ENCODE data around the gene NETO2. TPM values are rescaled to one million over a fixed set of nuclear protein-coding genes. Genes with fewer than 3 reads are reported as not detected.

The NETO2 gene
- polyA plus RNA-seq, 1 donor from 2014 or later, result 101 TPM

GRCh38 chr16:47162670-47163420 lies 19.1 kb upstream of the NETO2 start:
- no peak overlapping the region for H3K4me3 ChIP-seq (ENCODE audit: low read length)
- no peaks in the 10 kb centered on the region for H3K9me2 ChIP-seq (ENCODE audit: insufficient read depth, low read length)
- no peaks in the 10 kb centered on the region for H3K27me3 ChIP-seq (ENCODE audit: insufficient read depth, low read depth, low read length)
- H3K27ac ChIP-seq (ENCODE audit: low read length), result no peak overlapping the region
- no peak overlapping the region for H3K4me2 ChIP-seq (ENCODE audit: low read length)
- H3K79me2 ChIP-seq (replicated peaks; ENCODE audit: insufficient read depth, low read length), result no peaks in the 10 kb centered on the region
- H3K9ac ChIP-seq (ENCODE audit: low read length), result no peak overlapping the region
- no peak overlapping the region for H2AFZ ChIP-seq (ENCODE audit: low read depth, low read length)
- no peak for TF ChIP-seq POLR2AphosphoS5 (IDR thresholded peaks at IDR 0.05)
- no peak for TF ChIP-seq MXI1 (conservative IDR thresholded peaks at IDR 0.05; ENCODE audit: poor library complexity, severe bottlenecking)
- no peak for TF ChIP-seq REST (IDR thresholded peaks at IDR 0.05; ENCODE audit: borderline replicate concordance)
- TF ChIP-seq RAD21 (conservative IDR thresholded peaks at IDR 0.05), result no peak
- no peak for TF ChIP-seq SMC3 (conservative IDR thresholded peaks at IDR 0.05; ENCODE audit: poor library complexity)
- no peak for TF ChIP-seq CTCF (IDR thresholded peaks at IDR 0.05; ENCODE audit: poor library complexity, severe bottlenecking)
- TF ChIP-seq EP300 (conservative IDR thresholded peaks at IDR 0.05; ENCODE audit: poor library complexity, severe bottlenecking), result no peak
- TF ChIP-seq EZH2 (IDR thresholded peaks at IDR 0.05; ENCODE audit: borderline replicate concordance, insufficient read depth, low read length, poor library complexity, severe bottlenecking), result no peak
- no peak for TF ChIP-seq TAF1 (IDR thresholded peaks at IDR 0.05; ENCODE audit: low read depth)
- no peaks in the 10 kb centered on the region for H4K20me1 ChIP-seq (ENCODE audit: insufficient read depth)
- no peaks in the 10 kb centered on the region for H3K9me3 ChIP-seq (ENCODE audit: low read length)
- peaks cover 5% of the 10 kb centered on the region for H3K36me3 ChIP-seq (ENCODE audit: insufficient read depth, low read length)
- H3F3A ChIP-seq (ENCODE audit: insufficient read depth, low read length, poor library complexity, severe bottlenecking), result no peaks in the 10 kb centered on the region

- Histone ChIP-seq H3K9me2 (ENCODE audit: insufficient read depth, low read length) (no peaks in the 10 kb centered on the region), H3K9ac (ENCODE audit: low read length) (no peak overlapping the region), H3K4me2 (ENCODE audit: low read length) (no peak overlapping the region), H4K20me1 (ENCODE audit: insufficient read depth) (no peaks in the 10 kb centered on the region), H2AFZ (ENCODE audit: low read depth, low read length) (no peak overlapping the region), H3K27ac (ENCODE audit: low read length) (no peak overlapping the region), H3K79me2 (replicated peaks; ENCODE audit: insufficient read depth, low read length) (no peaks in the 10 kb centered on the region), H3K36me3 (ENCODE audit: insufficient read depth, low read length) (peaks cover 5% of the 10 kb centered on the region), H3K4me3 (ENCODE audit: low read length) (no peak overlapping the region), H3K9me3 (ENCODE audit: low read length) (no peaks in the 10 kb centered on the region), H3F3A (ENCODE audit: insufficient read depth, low read length, poor library complexity, severe bottlenecking) (no peaks in the 10 kb centered on the region), H3K27me3 (ENCODE audit: insufficient read depth, low read depth, low read length) (no peaks in the 10 kb centered on the region)
- TF ChIP-seq REST (IDR thresholded peaks at IDR 0.05; ENCODE audit: borderline replicate concordance), result no peak
- no peak for TF ChIP-seq RAD21 (conservative IDR thresholded peaks at IDR 0.05)
- TF ChIP-seq TAF1 (IDR thresholded peaks at IDR 0.05; ENCODE audit: low read depth), result no peak
- no peak for TF ChIP-seq CTCF (IDR thresholded peaks at IDR 0.05; ENCODE audit: poor library complexity, severe bottlenecking)
- TF ChIP-seq MXI1 (conservative IDR thresholded peaks at IDR 0.05; ENCODE audit: poor library complexity, severe bottlenecking), result no peak
- no peak for TF ChIP-seq EP300 (conservative IDR thresholded peaks at IDR 0.05; ENCODE audit: poor library complexity, severe bottlenecking)
- TF ChIP-seq EZH2 (IDR thresholded peaks at IDR 0.05; ENCODE audit: borderline replicate concordance, insufficient read depth, low read length, poor library complexity, severe bottlenecking), result no peak
- TF ChIP-seq POLR2AphosphoS5 (IDR thresholded peaks at IDR 0.05), result no peak
- no peak for TF ChIP-seq SMC3 (conservative IDR thresholded peaks at IDR 0.05; ENCODE audit: poor library complexity)
Observed at GRCh38 chr16:47161464-47161863, 17.7 kb upstream of the NETO2 start.

All from neural cell (in vitro differentiated cells).